GM21786 (cell line): ENCODE data around the gene SLC34A3.
"Not testable (repeated sequence)": the region's sequence is repeated elsewhere in the genome, so short reads cannot be mapped to it uniquely, and the experiment has no call there.

Source experiments
- ATAC-seq: cut with Tn5 transposase; IDR thresholded peaks from one replicate; pipeline ENCODE4 v1.9.1; 2021; ENCODE audit not compliant: unreplicated experiment

SLC34A3 gene

GRCh38 chr9:137255448-137256114, 24.9 kb downstream of the SLC34A3 start:
- no peak for ATAC-seq

GRCh38 chr9:137256362-137256761, 25.7 kb downstream of the SLC34A3 start:
- no peak for ATAC-seq

GRCh38 chr9:137256856-137257255, 26.2 kb downstream of the SLC34A3 start:
- no peak for ATAC-seq

- not testable (repeated sequence) for ATAC-seq
Measured at GRCh38 chr9:137262173-137262908, 31.6 kb downstream of the SLC34A3 start.

DNA sequence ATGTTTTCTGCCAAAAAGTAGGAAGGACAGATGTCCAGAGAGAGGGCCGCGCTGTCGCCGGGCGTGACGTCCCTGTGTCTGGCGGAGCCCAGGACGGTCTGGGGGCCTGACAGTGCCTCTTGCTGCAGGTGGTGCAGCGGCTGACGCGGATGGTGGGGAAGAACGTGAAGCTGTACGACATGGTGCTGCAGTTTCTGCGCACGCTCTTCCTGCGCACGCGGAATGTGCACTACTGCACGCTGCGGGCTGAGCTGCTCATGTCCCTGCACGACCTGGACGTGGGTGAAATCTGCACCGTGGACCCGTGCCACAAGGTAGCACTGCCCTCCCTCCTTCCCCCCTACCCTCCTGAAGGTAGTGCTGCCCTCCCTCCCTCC, 32.2 kb downstream of the SLC34A3 start:
- no peak for ATAC-seq

- ATAC-seq = no peak
Measured at GRCh38 chr9:137263506-137263905, 32.8 kb downstream of the SLC34A3 start.

DNA sequence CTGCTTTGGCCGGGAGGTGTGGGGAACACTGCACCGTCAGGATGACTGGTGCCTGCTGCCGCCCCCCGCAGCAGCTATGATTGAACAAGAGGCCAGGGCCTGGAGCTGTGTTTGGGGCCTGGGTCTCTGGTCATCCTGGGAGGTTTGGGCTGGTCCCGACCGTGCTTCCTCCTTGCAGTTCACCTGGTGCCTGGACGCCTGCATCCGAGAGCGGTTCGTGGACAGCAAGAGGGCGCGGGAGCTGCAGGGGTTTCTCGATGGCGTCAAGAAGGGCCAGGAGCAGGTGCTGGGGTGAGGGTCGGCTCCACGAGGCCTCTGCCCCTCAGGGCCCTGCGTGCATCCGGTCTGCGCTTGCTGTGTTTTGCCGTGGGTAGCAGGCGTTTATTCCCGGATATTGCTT, 33.4 kb downstream of the SLC34A3 start:
- no peak for ATAC-seq

- ATAC-seq = no peak
Measured at GRCh38 chr9:137265496-137266161, 34.9 kb downstream of the SLC34A3 start.

GRCh38 chr9:137266162-137266527, 35.4 kb downstream of the SLC34A3 start:
- ATAC-seq = no peak

DNA sequence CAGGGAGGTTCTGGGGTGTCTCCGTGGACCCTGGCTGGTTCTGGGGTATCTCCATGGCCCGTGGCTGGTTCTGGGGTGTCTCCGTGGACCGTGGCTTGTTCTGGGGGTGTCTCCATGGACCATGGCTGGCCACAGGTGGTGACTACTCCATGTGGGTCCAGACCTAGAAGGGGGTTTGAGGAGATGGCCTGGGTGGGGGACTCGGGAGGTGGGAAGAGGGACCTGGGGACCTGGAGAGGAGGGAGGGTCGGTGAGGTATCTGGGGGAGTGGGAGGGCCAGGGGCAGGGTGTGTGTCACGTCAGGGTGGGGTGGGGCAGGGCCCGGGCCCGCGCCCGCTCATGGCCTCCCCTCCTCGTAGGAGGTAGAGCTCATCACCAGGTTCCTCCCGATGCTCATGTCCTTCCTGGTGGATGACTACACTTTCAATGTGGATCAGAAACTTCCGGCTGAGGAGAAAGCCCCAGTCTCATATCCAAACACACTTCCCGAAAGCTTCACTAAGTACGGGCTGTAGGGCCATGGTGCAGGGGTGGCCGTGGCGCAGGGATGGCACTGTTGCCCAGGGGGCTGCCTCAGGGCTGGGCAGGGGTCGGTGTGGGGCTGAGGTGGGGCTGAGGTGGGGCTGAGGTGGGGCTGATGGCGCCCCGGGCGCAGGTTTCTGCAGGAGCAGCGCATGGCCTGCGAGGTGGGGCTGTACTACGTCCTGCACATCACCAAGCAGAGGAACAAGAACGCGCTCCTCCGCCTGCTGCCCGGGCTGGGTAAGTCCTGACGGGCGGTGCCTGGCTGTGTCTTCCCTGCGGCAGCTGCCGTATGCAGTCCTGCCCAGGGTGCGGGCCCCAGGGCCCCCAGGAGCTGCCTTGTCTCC, 36.1 kb downstream of the SLC34A3 start:
- no peak for ATAC-seq

GRCh38 chr9:137267933-137268355, 37.2 kb downstream of the SLC34A3 start:
- ATAC-seq = no peak

GRCh38 chr9:137268538-137269201, 38.0 kb downstream of the SLC34A3 start:
- ATAC-seq = no peak

DNA sequence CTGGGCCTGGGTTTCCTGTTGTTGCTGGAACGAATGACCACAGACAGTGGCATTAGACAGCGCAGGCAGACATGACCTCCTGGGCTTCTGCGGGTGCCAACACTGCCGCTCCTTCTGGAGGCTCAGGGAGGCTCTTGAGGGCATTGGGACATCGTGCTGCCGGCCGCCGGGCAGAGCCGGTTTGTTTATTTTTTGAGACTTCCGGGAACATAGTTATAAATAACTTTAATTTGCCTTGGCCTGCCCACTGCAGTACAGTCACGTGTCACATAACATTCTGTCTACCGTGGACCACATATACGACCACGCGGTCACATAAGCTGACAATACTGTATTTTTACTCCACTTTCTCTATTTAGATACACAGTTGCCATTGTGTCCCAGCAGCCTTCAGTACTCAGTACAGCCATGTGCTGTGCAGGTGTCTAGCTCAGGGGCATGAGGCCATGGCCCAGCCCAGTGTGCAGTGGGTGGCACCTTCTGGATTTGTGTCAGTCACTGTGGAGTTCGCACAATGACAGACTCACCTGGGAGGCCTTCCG, 38.6 kb downstream of the SLC34A3 start:
- no peak for ATAC-seq

GRCh38 chr9:137270929-137271695, 40.4 kb downstream of the SLC34A3 start:
- ATAC-seq = no peak

DNA sequence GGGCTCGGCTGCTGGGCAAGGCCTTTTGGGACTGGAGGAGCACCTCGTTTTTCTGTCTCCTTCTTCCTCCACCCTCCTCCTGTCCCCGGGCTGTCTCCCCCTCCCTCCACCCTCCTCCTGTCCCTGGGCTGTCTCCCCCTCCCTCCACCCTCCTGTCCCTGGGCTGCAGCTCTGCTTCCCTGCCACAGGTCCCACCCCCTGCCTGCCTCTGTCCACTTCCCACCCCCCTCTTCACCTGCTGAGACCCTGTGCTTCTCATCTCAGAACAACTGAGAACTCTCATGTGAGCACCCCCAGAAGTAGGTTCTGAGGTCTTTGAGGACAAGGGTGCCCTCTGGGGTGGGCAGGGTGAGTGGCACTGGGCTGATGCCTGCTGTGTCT, 41.0 kb downstream of the SLC34A3 start:
- no peak for ATAC-seq

GRCh38 chr9:137272241-137273094, 41.8 kb downstream of the SLC34A3 start:
- ATAC-seq = no peak

- no peak for ATAC-seq
Measured at GRCh38 chr9:137273095-137273490, 42.4 kb downstream of the SLC34A3 start.

DNA sequence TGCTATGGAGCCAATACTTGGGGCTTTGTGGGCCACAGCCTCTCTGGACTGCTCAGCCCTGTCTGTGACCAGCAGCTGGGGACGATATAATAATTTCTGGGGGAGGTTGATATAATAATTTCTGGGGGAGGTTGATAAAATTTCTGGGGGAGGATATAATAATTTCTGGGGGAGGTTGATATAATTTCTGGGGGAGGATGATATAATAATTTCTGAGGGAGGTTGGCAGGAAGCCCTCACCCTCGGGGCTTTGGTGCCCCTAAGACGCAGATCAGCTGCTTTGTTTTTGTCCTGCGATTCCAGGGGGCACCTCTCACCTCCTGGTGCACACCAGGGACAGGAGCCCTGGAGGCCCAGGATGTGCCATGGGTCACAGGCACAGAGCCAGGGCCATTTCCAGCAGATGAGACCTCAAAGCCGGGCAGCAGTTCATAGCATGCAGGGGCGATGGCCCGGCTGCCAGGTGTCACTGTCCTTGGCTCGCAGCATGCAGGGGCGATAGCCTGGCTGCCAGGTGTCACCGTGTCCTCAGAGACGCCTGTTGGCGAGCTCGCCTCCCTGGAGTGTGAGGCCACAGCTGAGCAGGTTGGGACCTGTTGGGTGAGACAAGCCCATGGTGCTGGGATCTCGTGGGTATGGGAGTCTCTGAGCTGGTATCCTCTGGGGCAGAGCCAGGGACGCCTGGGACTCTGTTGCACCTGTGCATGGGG, 43.1 kb downstream of the SLC34A3 start:
- ATAC-seq = no peak
